Germinal center (tissue), 1 donor: ENCODE results near the gene ZBTB8A.
"Not testable (repeated sequence)": the region's sequence is repeated elsewhere in the genome, so short reads cannot be mapped to it uniquely, and the experiment has no call there.

ENCODE experiments used
- DNase-seq: peaks from one replicate; pipeline ENCODE4 v3.0.0; 2012; ENCODE audit warnings: mixed read lengths, low spot score

ZBTB8A gene

GRCh38 chr1:32536764-32537163 lies 2.5 kb upstream of the ZBTB8A start:
- no peak for DNase-seq

GRCh38 chr1:32539584-32540571 lies 651 bp downstream of the ZBTB8A start:
- peak; percentile 53 for DNase-seq

GRCh38 chr1:32540605-32541004 lies 1.4 kb downstream of the ZBTB8A start:
- DNase-seq: no peak

- DNase-seq: no peak
Measured at GRCh38 chr1:32541064-32541566, 1.9 kb downstream of the ZBTB8A start.

- DNase-seq: no peak
Measured at GRCh38 chr1:32546611-32547010, 7.4 kb downstream of the ZBTB8A start.

- no peak for DNase-seq
Measured at GRCh38 chr1:32549616-32550015, 10.4 kb downstream of the ZBTB8A start.

GRCh38 chr1:32554288-32554687 lies 15.1 kb downstream of the ZBTB8A start:
- no peak for DNase-seq

GRCh38 chr1:32557035-32557434 lies 17.8 kb downstream of the ZBTB8A start:
- DNase-seq: not testable (repeated sequence)

- no peak for DNase-seq
Measured at GRCh38 chr1:32557812-32558211, 18.6 kb downstream of the ZBTB8A start.

GRCh38 chr1:32568929-32569328 lies 29.7 kb downstream of the ZBTB8A start:
- no peak for DNase-seq

GRCh38 chr1:32580348-32581017 lies 41.3 kb downstream of the ZBTB8A start:
- DNase-seq: no peak

GRCh38 chr1:32592943-32593342 lies 53.7 kb downstream of the ZBTB8A start:
- no peak for DNase-seq

GRCh38 chr1:32600034-32600433 lies 60.8 kb downstream of the ZBTB8A start:
- no peak for DNase-seq

GRCh38 chr1:32605711-32606424 lies 66.6 kb downstream of the ZBTB8A start:
- DNase-seq: no peak

- DNase-seq: no peak
Measured at GRCh38 chr1:32606565-32607371, 67.5 kb downstream of the ZBTB8A start.

- no peak for DNase-seq
Measured at GRCh38 chr1:32609180-32609579, 70.0 kb downstream of the ZBTB8A start.

GRCh38 chr1:32611859-32612188 lies 72.6 kb downstream of the ZBTB8A start:
- DNase-seq: no peak

- DNase-seq: peak; percentile 70
Measured at GRCh38 chr1:32612189-32612881, 73.1 kb downstream of the ZBTB8A start.

- DNase-seq: no peak
Measured at GRCh38 chr1:32613472-32613871, 74.2 kb downstream of the ZBTB8A start.

GRCh38 chr1:32618673-32619221 lies 79.5 kb downstream of the ZBTB8A start:
- no peak for DNase-seq
